HG03139 (cell line): ENCODE data around the gene MIEF2.

ENCODE experiments used
- ATAC-seq: cut with Tn5 transposase; IDR thresholded peaks from one replicate; pipeline ENCODE4 v1.9.1; 2021; ENCODE audit not compliant: unreplicated experiment

MIEF2 gene

DNA sequence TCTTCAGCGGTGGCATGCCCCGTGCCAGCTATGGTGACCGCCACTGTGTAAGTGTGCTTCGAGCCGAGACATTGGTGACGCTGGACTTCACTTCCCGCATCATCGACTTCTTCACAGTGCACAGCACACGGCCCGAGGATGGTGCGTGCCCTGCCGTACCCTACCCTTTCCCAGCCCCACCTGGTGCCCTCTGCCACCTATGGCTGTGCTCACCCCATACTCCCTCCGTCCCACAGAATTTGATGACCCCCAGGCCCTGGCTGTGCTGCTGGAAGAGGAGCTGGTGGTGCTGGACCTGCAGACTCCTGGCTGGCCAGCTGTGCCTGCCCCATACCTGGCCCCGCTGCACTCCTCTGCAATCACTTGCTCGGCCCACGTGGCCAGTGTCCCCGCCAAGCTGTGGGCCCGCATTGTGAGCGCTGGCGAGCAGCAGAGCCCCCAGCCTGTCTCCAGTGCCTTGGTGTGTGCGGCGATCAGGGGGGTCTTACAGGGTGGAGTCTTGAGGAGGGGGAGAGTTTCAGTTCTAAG is 25.5 kb upstream of the MIEF2 start:
- no peak for ATAC-seq

GRCh38 chr17:18235743-18236256 is 24.7 kb upstream of the MIEF2 start:
- no peak for ATAC-seq

- no peak for ATAC-seq
Observed at GRCh38 chr17:18236494-18236893, 24.0 kb upstream of the MIEF2 start.

DNA sequence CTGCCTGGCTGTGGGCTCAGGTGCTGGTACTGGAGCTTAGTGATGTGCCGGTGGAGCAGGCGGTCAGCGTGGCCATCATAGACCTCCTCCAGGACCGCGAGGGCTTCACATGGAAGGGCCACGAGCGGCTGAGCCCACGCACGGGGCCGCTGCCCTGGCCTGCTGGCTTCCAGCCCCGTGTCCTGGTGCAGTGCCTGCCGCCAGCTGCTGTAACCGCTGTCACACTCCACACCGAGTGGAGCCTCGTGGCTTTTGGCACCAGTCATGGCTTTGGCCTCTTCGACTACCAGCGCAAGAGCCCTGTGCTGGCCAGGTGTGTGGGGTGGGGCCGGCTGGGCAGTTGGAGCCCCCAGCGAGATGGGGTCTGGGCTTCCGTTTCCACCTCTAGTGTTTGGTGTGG is 23.0 kb upstream of the MIEF2 start:
- no peak for ATAC-seq

GRCh38 chr17:18238299-18238698 is 22.2 kb upstream of the MIEF2 start:
- ATAC-seq = no peak

GRCh38 chr17:18240449-18240848 is 20.0 kb upstream of the MIEF2 start:
- no peak for ATAC-seq

DNA sequence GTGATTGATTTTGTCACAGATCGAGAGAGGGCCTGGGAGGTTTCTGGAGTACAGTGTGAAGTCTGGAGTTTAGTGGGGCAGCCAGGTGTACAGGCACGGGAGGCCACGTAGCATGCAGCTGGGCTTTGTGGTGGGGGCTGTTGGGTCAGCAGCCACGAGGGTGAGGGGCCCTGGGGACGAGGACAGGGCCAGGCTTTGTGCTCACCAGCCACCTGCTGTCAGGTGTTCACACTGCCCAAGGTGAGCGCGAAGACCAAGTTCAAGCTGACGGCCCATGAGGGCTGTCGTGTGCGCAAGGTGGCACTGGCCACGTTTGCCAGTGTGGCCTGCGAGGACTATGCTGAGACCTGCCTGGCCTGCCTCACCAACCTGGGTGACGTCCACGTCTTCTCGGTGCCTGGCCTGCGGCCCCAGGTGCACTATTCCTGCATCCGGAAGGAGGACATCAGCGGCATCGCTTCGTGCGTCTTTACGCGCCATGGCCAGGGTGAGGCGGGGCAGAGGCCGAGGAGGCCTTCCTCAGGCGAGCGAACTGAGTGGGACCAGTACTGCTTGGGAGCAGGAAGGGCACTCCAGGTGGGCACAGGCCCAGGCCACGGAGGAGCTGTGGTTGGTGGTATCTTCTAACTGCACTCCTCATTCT is 19.1 kb upstream of the MIEF2 start:
- no peak for ATAC-seq

- ATAC-seq = no peak
Observed at GRCh38 chr17:18245038-18245776, 15.3 kb upstream of the MIEF2 start.

DNA sequence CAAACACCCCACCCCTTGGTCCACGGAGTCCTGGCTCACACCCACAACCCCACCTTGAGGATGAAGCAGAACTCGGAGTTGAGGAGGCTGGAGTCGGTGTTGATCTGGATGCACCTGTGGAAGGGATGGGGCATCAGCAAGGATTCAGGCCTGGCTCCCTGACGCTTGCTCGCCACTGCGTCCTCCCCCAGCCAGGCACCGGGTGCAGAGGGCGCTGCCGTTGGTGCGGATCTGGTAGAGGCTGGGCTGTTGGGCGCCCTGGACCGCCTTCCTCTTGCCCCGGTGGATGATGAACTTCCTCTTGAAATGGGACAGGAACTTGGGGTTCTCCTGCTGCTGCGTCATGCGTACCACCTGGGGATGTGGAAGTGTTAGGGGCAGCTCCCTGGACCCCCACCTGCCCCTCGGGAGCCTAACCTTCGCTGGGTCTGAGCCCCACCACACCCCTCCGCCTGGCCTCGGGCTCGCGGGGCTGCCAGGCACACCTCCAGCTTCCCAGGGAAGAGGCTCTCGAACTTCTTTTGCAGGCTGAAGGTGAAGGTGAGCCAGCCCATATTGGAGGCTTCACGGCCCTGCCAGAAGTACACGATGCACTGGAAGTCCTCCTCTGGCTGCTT is 14.2 kb upstream of the MIEF2 start:
- no peak for ATAC-seq

GRCh38 chr17:18246880-18247612 is 13.4 kb upstream of the MIEF2 start:
- ATAC-seq = no peak

DNA sequence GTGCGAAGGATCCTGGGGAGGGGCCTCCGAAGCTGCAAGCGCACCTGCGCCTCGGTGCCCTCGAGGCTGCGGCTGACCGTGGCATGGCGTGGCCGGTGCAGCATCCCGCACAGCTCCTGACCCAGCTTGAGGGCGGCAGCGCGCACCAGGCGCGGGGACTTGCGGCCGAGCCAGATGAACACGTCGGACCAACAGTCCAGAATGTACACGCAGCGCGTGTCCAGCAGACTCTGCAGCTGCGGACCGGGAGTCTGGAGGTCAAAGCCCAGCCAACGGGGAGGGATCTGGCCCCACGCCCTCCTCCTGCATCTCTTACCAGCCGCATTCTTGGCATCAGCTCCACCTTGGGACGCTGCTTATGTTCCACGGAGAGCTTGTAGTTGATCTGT is 12.9 kb upstream of the MIEF2 start:
- no peak for ATAC-seq

DNA sequence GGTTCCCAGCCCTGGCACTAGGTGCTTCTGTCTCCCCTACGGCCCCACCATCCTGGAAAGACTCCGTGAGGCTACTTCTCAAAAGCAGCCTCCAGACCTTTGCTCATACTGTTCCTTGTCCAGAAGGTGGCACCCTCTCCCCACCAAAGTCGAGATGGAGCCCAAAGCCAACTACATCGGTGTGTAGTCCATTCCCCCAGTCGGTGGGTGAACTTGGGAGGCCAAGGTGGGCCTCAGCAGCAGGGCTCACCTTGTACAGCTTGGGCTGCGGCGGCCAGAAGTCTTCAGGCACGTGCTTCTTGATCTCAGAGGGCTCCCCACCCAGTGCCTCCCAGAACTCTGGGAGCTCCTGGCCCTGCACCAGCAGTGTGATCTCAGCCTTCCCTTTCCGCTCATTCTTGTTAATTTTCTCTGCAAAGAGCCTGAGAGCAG is 12.1 kb upstream of the MIEF2 start:
- ATAC-seq = no peak

DNA sequence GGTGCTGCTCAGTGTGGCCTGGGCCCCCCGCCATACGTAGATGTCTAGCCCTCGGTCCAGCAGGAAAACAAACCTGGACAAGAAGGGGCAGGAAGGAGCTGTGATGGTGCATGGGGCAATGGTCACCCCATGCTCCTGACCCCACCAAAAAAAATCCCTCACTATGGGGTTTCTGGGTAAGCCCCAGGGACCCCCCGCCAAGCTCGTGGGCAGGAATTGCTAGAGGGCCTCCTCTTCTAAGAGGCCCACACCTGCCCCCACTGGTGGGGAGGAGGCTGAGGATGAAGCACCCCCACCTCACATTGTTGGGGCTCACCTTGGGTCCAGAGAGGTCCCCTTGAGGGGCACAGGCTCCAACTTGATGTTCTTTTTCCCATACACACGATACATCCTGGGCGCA is 11.7 kb upstream of the MIEF2 start:
- ATAC-seq = no peak

- ATAC-seq = no peak
Observed at GRCh38 chr17:18250259-18250658, 10.2 kb upstream of the MIEF2 start.

GRCh38 chr17:18250708-18251107 is 9.8 kb upstream of the MIEF2 start:
- ATAC-seq = no peak

DNA sequence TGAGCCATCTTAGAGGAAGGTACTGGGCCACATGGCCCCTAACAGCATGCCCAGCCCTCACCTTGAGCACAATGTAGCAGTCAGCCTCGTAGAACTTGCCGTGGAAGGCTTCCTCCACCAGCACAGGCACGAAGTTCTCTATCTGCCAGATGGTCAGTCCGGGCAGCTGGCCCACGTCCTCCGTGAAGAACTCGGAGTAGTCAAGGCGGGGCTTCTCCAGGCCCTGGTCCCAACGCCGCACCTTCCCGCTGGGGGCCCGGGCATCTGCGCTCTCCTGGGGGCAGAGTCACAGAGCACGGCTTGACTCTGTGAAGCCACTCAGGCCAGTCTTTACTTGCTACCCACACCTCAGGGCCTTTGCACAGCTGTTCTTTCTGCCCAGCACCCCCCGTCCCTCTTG is 9.3 kb upstream of the MIEF2 start:
- ATAC-seq = no peak

- no peak for ATAC-seq
Observed at GRCh38 chr17:18252160-18252559, 8.3 kb upstream of the MIEF2 start.

GRCh38 chr17:18253187-18253884 is 7.1 kb upstream of the MIEF2 start:
- ATAC-seq = no peak

GRCh38 chr17:18253947-18254821 is 6.3 kb upstream of the MIEF2 start:
- ATAC-seq = no peak
